ENCODE data around the gene HDGFL1. TPM values are rescaled to one million over a fixed set of nuclear protein-coding genes. Genes with fewer than 3 reads are reported as not detected.

The HDGFL1 gene
- total and polyA plus RNA-seq, 3 donors from 2014 or later, result 72.5 to 303 (median 92.2) TPM

DNA sequence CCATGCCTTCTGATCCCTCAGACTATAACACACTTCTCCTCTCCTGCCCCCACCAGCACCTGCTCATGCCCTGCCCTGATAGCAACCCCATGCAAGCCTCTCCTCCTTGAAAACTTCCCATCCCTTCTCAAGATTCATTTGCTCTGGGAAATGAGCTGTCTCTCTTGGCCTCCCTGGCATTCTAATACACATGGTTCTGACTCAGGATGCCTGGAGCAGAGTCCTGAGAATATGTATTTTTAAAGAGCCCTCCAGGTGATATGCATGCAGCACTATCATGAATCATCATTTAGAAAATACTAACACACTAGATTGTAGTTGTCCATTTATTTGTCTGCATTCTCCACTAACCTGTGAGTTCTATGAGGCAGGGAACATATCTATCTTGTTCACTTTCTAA is 26.6 kb downstream of the HDGFL1 start:
- no peak overlapping the region for H3K27ac ChIP-seq
- TF ChIP-seq POLR2A (IDR thresholded peaks at IDR 0.05), result no peak
- TF ChIP-seq, protein P1, sequence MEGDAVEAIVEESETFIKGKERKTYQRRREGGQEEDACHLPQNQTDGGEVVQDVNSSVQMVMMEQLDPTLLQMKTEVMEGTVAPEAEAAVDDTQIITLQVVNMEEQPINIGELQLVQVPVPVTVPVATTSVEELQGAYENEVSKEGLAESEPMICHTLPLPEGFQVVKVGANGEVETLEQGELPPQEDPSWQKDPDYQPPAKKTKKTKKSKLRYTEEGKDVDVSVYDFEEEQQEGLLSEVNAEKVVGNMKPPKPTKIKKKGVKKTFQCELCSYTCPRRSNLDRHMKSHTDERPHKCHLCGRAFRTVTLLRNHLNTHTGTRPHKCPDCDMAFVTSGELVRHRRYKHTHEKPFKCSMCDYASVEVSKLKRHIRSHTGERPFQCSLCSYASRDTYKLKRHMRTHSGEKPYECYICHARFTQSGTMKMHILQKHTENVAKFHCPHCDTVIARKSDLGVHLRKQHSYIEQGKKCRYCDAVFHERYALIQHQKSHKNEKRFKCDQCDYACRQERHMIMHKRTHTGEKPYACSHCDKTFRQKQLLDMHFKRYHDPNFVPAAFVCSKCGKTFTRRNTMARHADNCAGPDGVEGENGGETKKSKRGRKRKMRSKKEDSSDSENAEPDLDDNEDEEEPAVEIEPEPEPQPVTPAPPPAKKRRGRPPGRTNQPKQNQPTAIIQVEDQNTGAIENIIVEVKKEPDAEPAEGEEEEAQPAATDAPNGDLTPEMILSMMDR (IDR thresholded peaks at IDR 0.05), result no peak
- H3K36me3 ChIP-seq (ENCODE audit: low read depth, missing control alignments), result no peaks in the 10 kb centered on the region
- H3K9me3 ChIP-seq, result no peaks in the 10 kb centered on the region
- DNase-seq, result no peak
- no peaks in the 10 kb centered on the region for H3K27me3 ChIP-seq
- H3K4me1 ChIP-seq, result no peaks in the 10 kb centered on the region
- H3K4me3 ChIP-seq, result no peak overlapping the region
- intact Hi-C loops (cut with DNase I; ENCODE audit: low total_unique reads), result no loop called here

DNA sequence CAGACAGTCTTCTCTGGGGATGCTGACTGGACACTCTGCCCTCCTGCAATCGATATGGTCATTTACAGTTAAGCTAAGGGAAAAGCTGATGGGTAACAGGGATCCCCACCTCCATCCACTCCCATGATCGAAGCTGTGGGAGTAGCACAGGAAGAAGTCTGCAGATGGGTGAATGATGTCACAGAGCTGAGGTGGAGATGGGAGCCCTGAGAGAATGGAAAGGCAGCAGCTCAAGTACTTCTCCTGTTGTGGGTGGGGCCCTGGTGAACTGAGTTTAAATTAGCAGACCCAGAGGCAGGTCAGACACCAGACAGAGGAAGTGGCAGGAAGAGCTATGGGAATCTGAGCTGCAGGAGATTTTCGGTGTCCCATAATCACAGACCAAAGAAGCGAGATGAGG is 29.0 kb downstream of the HDGFL1 start:
- WGBS, 2 donors, result 87% methylated on average over 4 of the region's 4 CpGs
- DNase-seq, result no peak
- H3K27ac ChIP-seq, result no peak overlapping the region
- no peaks in the 10 kb centered on the region for H3K27me3 ChIP-seq
- no peaks in the 10 kb centered on the region for H3K9me3 ChIP-seq
- H3K36me3 ChIP-seq (ENCODE audit: low read depth, missing control alignments), result no peaks in the 10 kb centered on the region
- intact Hi-C loops (cut with DNase I; ENCODE audit: low total_unique reads), result no loop called here
- H3K4me3 ChIP-seq, result no peak overlapping the region
- no peak for TF ChIP-seq POLR2A (IDR thresholded peaks at IDR 0.05)
- TF ChIP-seq, protein P1 (IDR thresholded peaks at IDR 0.05), result no peak
- no peaks in the 10 kb centered on the region for H3K4me1 ChIP-seq

DNA sequence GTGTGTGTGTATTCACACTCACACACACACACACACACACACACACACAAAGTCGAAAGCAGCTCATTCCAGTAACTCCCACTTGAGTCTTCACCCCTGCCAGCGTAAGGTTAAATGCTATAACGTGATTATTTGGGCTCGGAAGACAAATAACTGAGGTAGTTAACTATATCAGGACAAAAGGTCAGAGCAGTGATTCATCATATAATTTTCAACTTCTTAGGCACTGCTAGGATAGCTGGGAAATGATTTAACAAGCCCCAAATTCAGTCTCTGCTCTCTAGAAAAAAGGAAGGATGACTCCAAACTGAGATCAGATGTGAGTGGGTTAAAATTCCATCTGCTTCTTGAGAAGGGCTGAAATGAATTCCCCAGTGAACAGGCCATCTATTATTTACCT is 30.7 kb downstream of the HDGFL1 start:
- no peak for TF ChIP-seq POLR2A (IDR thresholded peaks at IDR 0.05)
- TF ChIP-seq, protein P1 (IDR thresholded peaks at IDR 0.05), result no peak
- no peak for DNase-seq
- intact Hi-C loops (cut with DNase I; ENCODE audit: low total_unique reads), result no loop called here
- Histone ChIP-seq H3K27me3 (no peaks in the 10 kb centered on the region), H3K9me3 (no peaks in the 10 kb centered on the region), H3K4me3 (no peak overlapping the region), H3K36me3 (ENCODE audit: low read depth, missing control alignments) (no peaks in the 10 kb centered on the region), H3K4me1 (no peaks in the 10 kb centered on the region), H3K27ac (no peak overlapping the region)
- WGBS, 2 donors, result 55 to 60% methylated on average over 4 of the region's 4 CpGs

DNA sequence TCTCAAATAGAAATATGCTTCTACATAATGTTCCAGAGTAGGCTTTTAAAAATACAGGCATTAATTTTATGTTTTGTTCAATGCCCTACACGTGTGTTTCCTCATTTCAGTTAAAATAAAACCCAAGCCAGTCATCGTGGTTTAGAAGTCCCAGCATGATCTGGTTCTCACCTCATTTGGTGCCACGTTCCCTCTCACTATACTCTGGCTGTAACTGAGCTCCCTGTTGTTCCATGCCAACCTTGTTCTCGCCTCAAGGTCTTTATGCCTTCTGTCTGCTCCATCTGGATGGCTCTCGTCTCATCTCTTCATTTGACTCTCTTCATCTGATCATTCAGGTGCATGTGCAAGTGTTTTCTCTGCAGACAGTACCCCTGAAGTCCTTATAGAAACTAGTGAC is 32.6 kb downstream of the HDGFL1 start:
- TF ChIP-seq, protein P1 (IDR thresholded peaks at IDR 0.05), result no peak
- no peak for TF ChIP-seq POLR2A (IDR thresholded peaks at IDR 0.05)
- intact Hi-C loops (cut with DNase I; ENCODE audit: low total_unique reads), result no loop called here

DNA sequence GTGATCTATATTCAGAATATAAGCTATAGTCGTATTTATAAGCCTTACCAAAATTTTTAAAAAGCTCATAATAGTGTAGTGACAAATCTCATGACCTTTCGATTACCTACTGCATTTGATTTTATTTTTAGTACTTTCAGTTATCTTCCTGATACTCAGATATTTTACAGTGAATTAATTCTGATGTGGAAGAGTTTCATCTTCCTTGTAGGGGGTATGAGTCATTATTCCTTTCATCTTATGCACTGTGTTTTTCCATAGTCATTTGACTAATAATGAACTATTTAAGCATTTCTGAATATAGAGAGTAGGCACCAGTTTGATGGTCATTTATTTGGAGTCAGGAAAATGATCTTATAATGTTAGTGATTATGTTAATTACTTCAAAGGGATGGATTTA is 36.4 kb downstream of the HDGFL1 start:
- TF ChIP-seq POLR2A (IDR thresholded peaks at IDR 0.05), result no peak
- TF ChIP-seq, protein P1 (IDR thresholded peaks at IDR 0.05), result no peak
- Histone ChIP-seq H3K36me3 (ENCODE audit: low read depth, missing control alignments) (no peaks in the 10 kb centered on the region), H3K9me3 (no peaks in the 10 kb centered on the region), H3K4me3 (no peak overlapping the region), H3K4me1 (no peaks in the 10 kb centered on the region), H3K27me3 (no peaks in the 10 kb centered on the region), H3K27ac (no peak overlapping the region)
- intact Hi-C loops (cut with DNase I; ENCODE audit: low total_unique reads), result no loop called here
- DNase-seq, result no peak
- WGBS, 2 donors, result 94 to 97% methylated on average over 2 of the region's 2 CpGs

More for the DNA sequence above, 32.6 kb downstream of the HDGFL1 start:
- Histone ChIP-seq H3K27me3 (no peaks in the 10 kb centered on the region), H3K36me3 (ENCODE audit: low read depth, missing control alignments) (no peaks in the 10 kb centered on the region), H3K4me1 (no peaks in the 10 kb centered on the region), H3K27ac (no peak overlapping the region), H3K9me3 (no peaks in the 10 kb centered on the region), H3K4me3 (no peak overlapping the region)
- no peak for DNase-seq
- 89 to 92% methylated on average over 5 of the region's 5 CpGs for WGBS, 2 donors

All from testis (tissue), 3 donors.